Ectodermal cell (in vitro differentiated cells): Measurements from ENCODE around the gene NCBP2.
"Not testable (repeated sequence)": the region's sequence is repeated elsewhere in the genome, so short reads cannot be mapped to it uniquely, and the experiment has no call there.

Source experiments
- H3K27ac ChIP-seq: 2 replicates; pipeline ENCODE4 v1.7.0; 2013; ENCODE audit warnings: mild to moderate bottlenecking, low read depth, low read length; ENCODE audit not compliant: insufficient read depth, poor library complexity, severe bottlenecking
- H3K27me3 ChIP-seq: 2 replicates; pipeline ENCODE4 v1.7.0; 2013; ENCODE audit warnings: mild to moderate bottlenecking, low read length; ENCODE audit not compliant: insufficient read depth, control insufficient read depth, poor library complexity, severe bottlenecking
- H3K36me3 ChIP-seq: one replicate; pipeline ENCODE4 v1.7.0; 2013; ENCODE audit warnings: low read length; ENCODE audit not compliant: control insufficient read depth, insufficient read depth
- H3K4me1 ChIP-seq: one replicate; pipeline ENCODE4 v1.7.0; 2013; ENCODE audit warnings: low read length; ENCODE audit not compliant: control insufficient read depth, insufficient read depth
- H3K4me3 ChIP-seq: 2 replicates; pipeline ENCODE4 v1.7.0; 2013; ENCODE audit warnings: low read depth, low read length, control low read depth; ENCODE audit not compliant: insufficient read depth
- H3K9me3 ChIP-seq: 2 replicates; pipeline ENCODE4 v1.7.0; 2013; ENCODE audit warnings: mild to moderate bottlenecking, low read length, moderate library complexity; ENCODE audit not compliant: control insufficient read depth
- WGBS, 2 experiments: methylation state at CpG; one replicate each; pipeline ENCODE4 v1.1.7; 2013; ENCODE audit warnings: missing lambda C conversion rate in 2 of 2; 5-methylcytosine and 5-hydroxymethylcytosine counted together

NCBP2 gene

DNA sequence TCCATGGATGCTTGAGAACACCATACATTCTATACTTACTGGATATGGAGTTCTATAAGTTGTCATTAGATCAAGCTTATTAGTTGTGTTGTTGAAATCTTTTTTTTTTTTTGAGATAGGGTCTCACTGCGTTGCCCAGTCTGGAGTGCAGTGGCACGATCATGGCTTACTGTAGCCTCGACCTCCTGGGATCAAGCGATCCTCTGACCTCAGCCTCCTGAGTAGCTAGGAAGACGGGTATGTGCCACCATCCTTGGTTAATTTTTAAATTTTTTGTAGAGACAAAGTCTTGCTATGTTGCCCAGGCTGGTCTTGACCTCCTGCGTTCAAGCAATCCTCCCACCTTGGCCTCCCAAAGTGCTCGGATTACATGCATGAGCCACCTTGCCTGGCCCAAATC lies 12.5 kb upstream of the NCBP2 start:
- 77 to 78% methylated on average over 7 of the region's 7 CpGs for WGBS, 2 experiments
- H3K27ac ChIP-seq: no peak overlapping the region

DNA sequence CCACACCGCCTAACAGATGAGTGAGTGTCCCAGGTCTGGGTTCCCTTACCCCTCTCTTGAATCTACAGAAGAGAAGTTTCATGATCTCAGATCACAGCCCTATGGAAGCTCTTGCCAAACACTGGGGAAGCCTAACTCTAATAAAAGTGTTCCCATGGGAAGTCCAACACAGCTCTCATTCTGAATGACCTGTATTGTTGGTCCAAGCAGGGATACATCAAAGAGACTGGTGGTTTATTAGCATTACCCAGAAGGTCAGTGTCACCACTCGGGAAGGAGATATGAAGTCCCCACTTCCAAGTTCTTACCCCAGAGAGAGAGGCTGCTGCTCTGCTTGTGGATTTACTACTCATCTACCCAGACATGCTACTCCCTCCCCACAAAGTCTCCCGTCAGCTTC lies 9.0 kb upstream of the NCBP2 start:
- no peak overlapping the region for H3K4me3 ChIP-seq
- 88 to 89% methylated on average over 3 of the region's 3 CpGs for WGBS, 2 experiments
- no peak overlapping the region for H3K27ac ChIP-seq
- no peaks in the 10 kb centered on the region for H3K36me3 ChIP-seq
- H3K27me3 ChIP-seq: peaks cover 8% of the 10 kb centered on the region
- H3K9me3 ChIP-seq: no peaks in the 10 kb centered on the region
- H3K4me1 ChIP-seq: no peaks in the 10 kb centered on the region

More for the DNA sequence above, 12.5 kb upstream of the NCBP2 start:
- peaks cover 14% of the 10 kb centered on the region for H3K27me3 ChIP-seq
- H3K4me3 ChIP-seq: no peak overlapping the region
- no peaks in the 10 kb centered on the region for H3K9me3 ChIP-seq
- H3K36me3 ChIP-seq: no peaks in the 10 kb centered on the region
- no peaks in the 10 kb centered on the region for H3K4me1 ChIP-seq

DNA sequence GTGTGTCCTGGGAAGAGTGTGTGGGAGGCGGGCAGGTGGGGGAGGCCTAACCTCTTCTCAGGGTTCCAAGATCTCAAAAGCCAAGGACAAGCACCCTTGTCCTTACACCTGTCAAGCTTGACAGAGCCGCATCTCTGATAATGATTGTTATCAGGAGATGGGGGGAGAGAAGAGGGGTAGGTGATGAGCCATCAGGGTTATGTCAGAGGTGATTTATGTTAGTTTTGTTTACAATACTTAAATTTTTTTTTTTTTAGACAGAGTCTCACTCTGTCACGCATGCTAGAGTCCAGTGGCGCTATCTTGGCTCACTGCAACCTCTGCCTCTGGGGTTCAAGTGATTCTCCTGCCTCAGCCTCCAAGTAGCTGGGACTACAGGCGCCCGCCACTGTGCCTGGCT lies 7.4 kb upstream of the NCBP2 start:
- Histone ChIP-seq H3K4me1 (no peaks in the 10 kb centered on the region), H3K36me3 (no peaks in the 10 kb centered on the region), H3K27me3 (peaks cover 8% of the 10 kb centered on the region), H3K9me3 (no peaks in the 10 kb centered on the region), H3K4me3 (no peak overlapping the region), H3K27ac (no peak overlapping the region)
- 89 to 90% methylated on average over 6 of the region's 6 CpGs for WGBS, 2 experiments

DNA sequence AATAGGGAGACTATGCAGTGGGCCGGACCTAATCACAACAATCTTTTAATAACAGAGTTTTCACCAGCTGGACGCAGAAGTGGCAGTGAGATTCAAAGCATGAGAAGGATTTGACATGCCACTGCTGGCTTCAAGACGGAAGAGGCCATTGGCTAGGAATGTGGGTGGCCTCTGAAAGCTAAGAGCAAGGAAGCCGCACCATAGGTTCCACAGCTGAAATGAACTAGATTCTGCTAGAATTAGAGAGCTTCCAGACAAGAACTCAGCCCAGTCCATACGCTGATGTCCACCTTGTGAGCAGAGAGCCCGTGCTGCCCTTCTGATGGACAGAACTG lies 6.9 kb upstream of the NCBP2 start:
- H3K27ac ChIP-seq: no peak overlapping the region
- H3K9me3 ChIP-seq: no peaks in the 10 kb centered on the region
- no peaks in the 10 kb centered on the region for H3K4me1 ChIP-seq
- H3K36me3 ChIP-seq: no peaks in the 10 kb centered on the region
- WGBS, 2 experiments: 84 to 90% methylated on average over 6 of the region's 6 CpGs
- H3K27me3 ChIP-seq: peaks cover 8% of the 10 kb centered on the region
- H3K4me3 ChIP-seq: no peak overlapping the region

DNA sequence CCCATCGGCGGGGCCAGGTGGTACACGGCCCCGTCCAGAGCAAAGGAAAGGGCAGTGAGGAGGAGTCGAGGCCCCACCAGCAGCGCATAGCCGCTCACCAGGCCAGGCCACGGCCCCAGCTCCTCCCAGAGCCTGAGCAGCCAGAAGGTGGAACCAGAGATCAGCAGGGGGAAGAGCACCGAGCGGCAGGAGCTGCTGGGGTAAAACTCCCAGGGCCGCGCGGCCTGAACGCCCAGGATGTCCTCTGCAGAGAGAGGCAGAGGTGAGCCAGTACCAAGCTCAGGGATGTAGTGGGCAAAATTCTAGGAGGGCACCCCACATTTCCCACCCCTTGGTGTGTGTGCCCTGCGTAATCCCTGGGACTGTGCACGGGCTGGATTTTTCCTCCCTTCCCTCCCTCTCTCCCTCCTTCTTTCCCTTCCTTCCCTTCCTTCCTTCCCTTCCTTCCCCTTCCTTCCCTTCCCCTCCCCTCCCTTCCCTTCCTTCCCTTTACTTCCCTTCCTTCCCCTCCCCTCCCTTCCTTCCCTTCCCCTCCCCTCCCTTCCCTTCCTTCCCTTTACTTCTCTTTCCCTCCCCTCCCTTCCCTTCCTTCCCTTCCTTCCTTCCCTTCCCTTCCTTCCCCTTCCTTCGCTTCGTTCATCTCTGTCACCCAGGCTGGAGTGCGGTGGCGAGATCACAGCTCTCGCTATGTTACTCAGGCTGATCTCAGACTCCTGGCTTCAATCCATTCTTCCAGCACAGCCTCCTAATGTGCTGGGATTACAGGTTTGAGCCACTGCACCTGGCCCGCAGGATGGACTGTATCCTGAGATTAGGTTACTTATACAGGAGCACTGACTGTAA lies 6.3 kb upstream of the NCBP2 start:
- no peaks in the 10 kb centered on the region for H3K36me3 ChIP-seq
- H3K27ac ChIP-seq: no peak overlapping the region
- no peaks in the 10 kb centered on the region for H3K4me1 ChIP-seq
- H3K4me3 ChIP-seq: no peak overlapping the region
- H3K27me3 ChIP-seq: peaks cover 8% of the 10 kb centered on the region
- no peaks in the 10 kb centered on the region for H3K9me3 ChIP-seq
- 62 to 65% methylated on average over 22 of the region's 22 CpGs for WGBS, 2 experiments

DNA sequence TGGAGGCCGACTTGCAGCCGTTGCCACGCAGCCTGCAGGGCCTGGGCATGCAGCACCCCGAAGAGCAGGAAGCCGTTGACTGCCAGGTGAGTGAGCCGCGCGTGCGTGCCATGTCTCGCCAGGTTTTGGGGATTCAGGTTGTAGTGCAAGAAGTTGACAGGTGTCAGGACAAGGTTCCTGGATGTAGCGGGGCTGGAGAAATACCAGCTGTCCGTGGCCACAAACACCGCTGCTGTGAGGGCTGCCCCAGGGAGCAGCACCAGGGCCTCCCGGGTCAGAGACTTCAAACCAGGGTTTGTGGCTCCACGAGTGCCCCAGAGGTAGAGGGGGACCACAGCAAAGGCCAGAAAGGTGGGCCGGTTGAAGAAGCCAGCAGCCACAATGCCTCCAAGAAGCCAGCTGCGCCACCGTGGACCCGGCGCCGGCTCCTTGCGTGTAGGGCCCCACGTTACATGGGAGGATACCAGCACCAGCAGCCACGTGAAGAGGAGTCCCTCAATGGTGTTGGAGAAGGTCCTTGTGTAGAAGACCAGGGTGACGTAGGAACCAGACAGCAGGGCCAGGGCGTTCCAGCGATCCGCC lies 5.6 kb upstream of the NCBP2 start:
- Histone ChIP-seq H3K27me3 (peaks cover 3% of the 10 kb centered on the region), H3K9me3 (no peaks in the 10 kb centered on the region), H3K4me1 (no peaks in the 10 kb centered on the region), H3K36me3 (no peaks in the 10 kb centered on the region), H3K4me3 (no peak overlapping the region), H3K27ac (no peak overlapping the region)
- WGBS, 2 experiments: 90% methylated on average over 28 of the region's 28 CpGs

DNA sequence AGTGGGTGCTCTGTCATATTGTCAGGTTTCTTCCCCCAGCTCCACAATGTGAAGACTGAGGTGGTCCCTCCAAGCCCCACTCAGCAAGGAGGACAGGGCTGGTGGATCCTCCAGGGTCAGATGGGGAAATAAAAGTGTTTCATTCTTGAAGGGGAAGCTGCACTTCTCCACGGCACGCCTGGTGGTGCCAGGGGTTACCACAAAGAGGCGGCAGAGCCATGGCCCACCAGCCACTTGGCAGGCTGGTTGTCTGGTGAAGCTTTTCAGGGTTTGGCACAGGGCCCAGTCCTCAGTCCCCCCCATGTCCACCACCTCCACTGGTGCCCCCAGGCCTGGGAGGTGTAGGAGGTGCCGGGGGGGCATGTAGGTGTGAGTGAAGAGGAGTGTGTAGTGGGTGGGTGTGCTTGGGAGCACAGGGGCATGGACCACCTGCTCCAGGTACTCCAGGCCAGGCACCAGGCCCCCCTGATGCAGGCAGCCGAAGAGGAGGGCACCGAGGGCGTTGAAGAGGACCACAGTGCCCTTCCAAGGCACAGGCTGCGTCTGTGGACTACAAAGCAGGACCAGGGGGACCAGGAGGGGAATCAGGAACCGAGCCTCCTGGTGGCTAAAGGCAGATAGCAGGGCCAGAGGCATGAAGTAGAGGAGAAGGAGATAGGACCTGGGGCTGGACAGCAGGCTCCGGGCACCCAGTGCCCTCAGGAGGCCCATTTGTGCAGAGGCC lies 5.0 kb upstream of the NCBP2 start:
- no peak overlapping the region for H3K4me3 ChIP-seq
- H3K4me1 ChIP-seq: no peaks in the 10 kb centered on the region
- no peak overlapping the region for H3K27ac ChIP-seq
- no peaks in the 10 kb centered on the region for H3K9me3 ChIP-seq
- 87 to 91% methylated on average over 10 of the region's 10 CpGs for WGBS, 2 experiments
- no peaks in the 10 kb centered on the region for H3K36me3 ChIP-seq
- H3K27me3 ChIP-seq: peaks cover 3% of the 10 kb centered on the region

DNA sequence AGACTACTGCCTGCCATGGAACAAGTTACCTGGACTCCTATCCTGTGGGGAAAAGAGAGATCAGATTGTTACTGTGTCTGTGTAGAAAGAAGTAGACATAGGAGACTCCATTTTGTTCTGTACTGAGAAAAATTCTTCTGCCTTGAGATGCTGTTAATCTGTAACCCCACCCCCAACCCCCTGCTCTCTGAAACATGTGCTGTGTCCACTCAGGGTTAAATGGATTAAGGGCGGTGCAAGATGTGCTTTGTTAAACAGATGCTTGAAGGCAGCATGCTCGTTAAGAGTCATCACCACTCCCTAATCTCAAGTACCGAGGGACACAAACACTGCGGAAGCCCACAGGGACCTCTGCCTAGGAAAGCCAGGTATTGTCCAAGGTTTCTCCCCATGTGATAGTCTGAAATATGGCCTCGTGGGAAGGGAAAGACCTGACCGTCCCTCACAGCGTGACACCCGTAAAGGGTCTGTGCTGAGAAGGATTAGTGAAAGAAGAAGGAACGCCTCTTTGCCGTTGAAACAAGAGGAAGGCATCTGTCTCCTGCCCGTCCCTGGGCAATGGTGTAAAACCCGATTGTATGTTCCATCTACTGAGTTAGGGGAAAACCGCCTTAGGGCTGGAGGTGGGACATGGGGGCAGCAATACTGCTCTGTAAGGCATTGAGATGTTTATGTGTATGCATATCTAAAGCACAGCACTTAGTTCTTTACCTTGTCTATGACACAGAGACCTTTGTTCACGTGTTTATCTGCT lies 1.9 kb upstream of the NCBP2 start:
- H3K27ac ChIP-seq, H3K4me1 ChIP-seq, H3K9me3 ChIP-seq, H3K4me3 ChIP-seq, H3K36me3 ChIP-seq, H3K27me3 ChIP-seq: not testable (repeated sequence)
- 76 to 84% methylated on average over 12 to 14 of the region's 14 CpGs for WGBS, 2 experiments

DNA sequence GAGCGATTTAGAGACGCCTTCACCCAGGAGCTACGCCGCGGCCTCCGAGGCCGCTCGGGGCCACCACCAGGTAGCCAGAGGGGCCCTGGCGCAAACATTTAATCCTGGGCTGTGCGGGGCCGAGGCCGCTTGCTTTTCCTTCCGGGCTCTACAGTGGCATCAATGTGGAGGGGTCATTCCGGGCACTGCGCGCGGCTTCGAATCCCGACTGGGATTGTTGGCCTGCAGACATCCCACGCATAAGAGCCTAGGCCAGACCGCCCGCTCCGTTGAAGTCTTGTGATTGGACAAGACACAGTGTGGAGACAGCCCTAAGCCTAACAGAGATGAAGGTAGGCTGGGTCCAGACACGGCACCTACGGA lies 568 bp upstream of the NCBP2 start:
- H3K36me3 ChIP-seq: peaks cover 13% of the 10 kb centered on the region
- no peaks in the 10 kb centered on the region for H3K9me3 ChIP-seq
- peak overlapping the region; percentile 96 for H3K27ac ChIP-seq
- peak overlapping the region; percentile 91 for H3K4me3 ChIP-seq
- H3K4me1 ChIP-seq: peaks cover 3% of the 10 kb centered on the region
- no peaks in the 10 kb centered on the region for H3K27me3 ChIP-seq
- 1% methylated on average over 25 of the region's 25 CpGs for WGBS, 2 experiments

DNA sequence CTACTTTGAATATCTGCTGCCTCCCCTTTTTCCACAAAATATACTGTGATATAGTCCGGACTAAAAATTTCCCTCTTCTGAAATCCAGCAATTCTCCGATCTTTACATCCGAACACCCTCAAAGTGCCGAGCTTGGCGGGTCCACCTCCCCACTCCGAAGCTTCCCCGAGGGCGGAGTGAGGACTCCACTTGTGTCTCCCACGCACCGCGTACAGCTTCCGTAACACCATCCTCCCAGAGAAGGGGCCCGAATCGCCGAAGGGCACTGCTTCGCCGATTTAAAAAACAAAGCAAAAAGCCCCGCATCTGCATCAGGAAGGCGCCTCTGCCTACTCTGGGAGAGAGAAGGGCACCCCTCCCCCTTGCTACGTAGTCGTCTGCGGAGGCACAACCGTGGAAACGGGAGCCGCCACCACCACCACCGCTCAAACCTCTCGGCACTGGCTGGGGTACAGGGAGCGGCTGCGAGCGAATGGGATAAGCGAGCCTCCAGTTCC lies 551 bp downstream of the NCBP2 start:
- H3K4me3 ChIP-seq: peak overlapping the region; percentile 91
- 0% methylated on average over 31 of the region's 31 CpGs for WGBS, 2 experiments

More for the DNA sequence above, 551 bp downstream of the NCBP2 start:
- peaks cover 25% of the 10 kb centered on the region for H3K36me3 ChIP-seq
- no peaks in the 10 kb centered on the region for H3K9me3 ChIP-seq
- no peaks in the 10 kb centered on the region for H3K27me3 ChIP-seq
- peaks cover 3% of the 10 kb centered on the region for H3K4me1 ChIP-seq
- peak overlapping the region; percentile 96 for H3K27ac ChIP-seq
